HG02840 (cell line): Measurements from ENCODE around the gene FBXO4.
"Not testable (repeated sequence)": the region's sequence is repeated elsewhere in the genome, so short reads cannot be mapped to it uniquely, and the experiment has no call there.

Experiments
- ATAC-seq: cut with Tn5 transposase; IDR thresholded peaks from one replicate; pipeline ENCODE4 v1.9.1; 2021; ENCODE audit warnings: mild to moderate bottlenecking, moderate library complexity, moderate number of reproducible peaks; ENCODE audit not compliant: unreplicated experiment, low FRiP score

FBXO4 gene

GRCh38 chr5:41980396-41980795, 55.3 kb downstream of the FBXO4 start:
- no peak for ATAC-seq

- ATAC-seq, result no peak
Measured at GRCh38 chr5:41980870-41981269, 55.8 kb downstream of the FBXO4 start.

GRCh38 chr5:41982858-41983257, 57.8 kb downstream of the FBXO4 start:
- not testable (repeated sequence) for ATAC-seq

- ATAC-seq, result no peak
Measured at GRCh38 chr5:41983284-41983683, 58.2 kb downstream of the FBXO4 start.

GRCh38 chr5:41985945-41986695, 61.0 kb downstream of the FBXO4 start:
- no peak for ATAC-seq
